HG03378 (cell line): ENCODE data around the gene SWT1.
A peak's percentile ranks its signal among the peaks of the same experiment; 100 is the strongest.

Experiments used
- ATAC-seq: cut with Tn5 transposase; IDR thresholded peaks from one replicate; pipeline ENCODE4 v1.9.1; 2021; ENCODE audit warnings: mild to moderate bottlenecking, moderate library complexity; ENCODE audit not compliant: unreplicated experiment

The SWT1 gene, protein sequence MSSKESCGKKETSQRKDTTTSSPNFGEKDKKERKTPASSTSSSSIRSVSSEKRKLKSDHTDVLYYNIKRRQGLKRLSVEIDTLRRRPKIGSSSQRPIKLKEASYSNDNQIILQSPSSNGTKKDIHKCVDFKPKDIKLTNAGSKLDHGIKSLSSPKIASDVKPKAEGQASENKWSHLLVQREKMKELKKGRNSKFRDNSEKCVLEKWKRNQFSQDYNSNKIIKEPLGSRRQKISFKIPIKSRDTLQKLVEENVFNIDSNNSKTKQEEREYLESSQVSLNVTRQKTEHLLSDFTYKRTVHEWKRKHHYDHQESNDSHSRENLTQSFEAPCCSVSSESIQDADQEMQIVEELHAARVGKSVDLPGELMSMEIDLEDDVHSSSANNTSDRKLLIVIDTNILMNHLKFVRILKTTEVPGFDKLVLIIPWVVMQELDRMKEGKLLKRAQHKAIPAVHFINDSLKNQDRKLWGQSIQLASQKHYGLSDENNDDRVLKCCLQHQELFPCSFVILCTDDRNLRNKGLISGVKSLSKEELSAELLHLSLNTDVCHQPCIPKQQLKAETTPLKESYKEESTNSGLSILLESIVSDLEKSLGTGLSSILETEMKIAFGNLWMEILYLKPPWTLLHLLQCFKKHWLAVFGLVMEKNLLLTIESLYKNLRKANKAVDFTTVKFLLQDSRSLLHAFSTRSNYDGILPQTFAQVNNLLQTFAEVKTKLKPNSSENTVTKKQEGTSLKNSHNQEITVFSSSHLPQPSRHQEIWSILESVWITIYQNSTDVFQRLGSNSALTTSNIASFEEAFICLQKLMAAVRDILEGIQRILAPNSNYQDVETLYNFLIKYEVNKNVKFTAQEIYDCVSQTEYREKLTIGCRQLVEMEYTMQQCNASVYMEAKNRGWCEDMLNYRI

DNA sequence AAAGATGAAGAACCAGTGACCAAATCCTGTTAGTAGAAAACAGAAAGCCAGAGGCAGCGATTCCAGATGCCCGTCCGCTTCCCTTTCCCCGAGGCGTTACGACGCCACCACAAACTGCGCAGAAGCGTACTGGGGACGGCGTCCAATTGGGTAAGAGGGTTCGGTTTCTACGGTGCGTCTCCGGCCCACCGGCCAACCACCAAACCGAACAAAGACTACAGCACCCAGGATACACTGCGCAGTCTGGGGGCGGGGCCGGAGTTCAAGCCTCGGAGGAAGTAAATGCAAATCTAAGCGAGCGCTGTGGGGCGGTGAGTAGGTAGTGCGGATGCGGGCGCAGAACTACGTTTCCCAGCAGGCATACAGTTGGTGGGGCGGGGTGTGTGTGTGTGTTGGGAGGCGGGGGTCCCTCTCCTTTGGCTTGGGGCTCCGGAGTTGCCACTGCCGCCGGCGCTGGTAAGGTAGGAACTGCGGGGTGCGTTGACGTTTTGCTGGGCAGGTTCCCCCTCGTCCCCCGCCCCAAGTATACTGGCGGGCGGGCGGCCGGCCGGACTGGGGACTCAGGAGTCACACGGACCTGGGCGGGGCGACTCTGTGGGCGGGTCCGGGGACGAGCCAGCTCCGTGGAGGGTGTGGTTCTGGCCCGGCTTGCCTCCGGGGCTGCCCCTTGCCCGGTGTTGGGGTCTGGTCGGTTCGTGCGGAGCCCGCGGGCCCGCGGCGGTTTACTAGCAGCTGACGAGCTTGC, at the start of gene SWT1, which contains the start of gene TRMT1L:
SWT1 (plus strand) TSS at position 314 of the 745 bp plus-strand sequence. CDS start 3,675 bp downstream, outside the sequence.
TRMT1L (minus strand) TSS at position 100 of the 745 bp plus-strand sequence. CDS start 241 bp downstream, outside the sequence.
- peak; percentile 94 for ATAC-seq

DNA sequence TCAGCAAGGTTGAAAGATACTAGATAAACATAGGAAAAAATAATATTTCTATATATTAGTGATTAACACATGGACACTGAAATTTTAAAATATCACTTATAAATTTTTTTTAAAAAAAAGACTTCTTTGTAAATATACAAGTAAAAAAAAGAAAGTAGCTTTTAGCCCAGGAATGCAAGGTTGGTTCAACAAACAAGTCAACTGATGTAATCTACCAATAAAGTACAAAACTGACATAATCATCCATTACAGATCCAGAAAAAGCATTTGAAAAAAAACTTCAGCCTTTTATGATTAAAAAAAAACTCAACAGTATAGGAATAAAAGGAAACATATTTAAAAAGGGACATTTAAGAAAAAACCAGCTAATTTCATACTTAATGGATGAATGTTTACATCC, 48.6 kb upstream of the SWT1 start:
- no peak for ATAC-seq

DNA sequence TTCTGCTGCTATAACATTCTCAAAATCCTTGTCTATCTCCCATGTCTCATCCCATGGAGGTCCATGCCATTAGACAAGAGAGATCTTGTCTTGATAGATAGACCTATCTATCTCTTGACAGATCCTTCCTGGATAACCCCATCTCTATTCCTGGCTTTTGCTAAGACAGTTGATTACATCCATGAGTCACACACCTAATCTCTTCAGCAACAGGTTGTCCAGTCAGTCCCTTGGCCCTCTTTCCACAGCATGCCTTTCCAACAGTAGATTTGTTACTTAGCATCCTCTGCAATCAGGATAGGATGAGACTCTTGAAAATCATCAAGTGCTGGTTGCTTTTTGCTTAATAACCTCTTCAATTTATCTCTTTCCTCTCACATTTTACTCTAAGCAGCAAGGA, 46.8 kb upstream of the SWT1 start:
- ATAC-seq: no peak

DNA sequence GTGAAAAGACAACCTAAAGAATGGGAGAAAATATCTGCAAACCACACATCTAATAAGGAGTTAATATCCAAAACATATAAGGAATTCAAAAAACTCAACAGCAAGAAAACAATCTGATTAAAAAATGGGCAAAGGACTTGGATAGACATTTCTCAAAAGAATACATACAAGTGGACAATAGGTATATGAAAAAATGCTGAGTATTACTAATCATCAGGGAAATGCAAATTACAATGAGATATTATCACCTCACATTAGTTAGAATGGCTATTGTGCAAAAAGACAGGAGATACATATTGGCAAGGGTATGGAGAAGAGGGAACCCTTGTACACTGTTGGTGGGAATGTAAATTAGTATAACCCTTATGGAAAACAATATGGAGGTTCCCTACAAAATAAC, 45.1 kb upstream of the SWT1 start:
- no peak for ATAC-seq

DNA sequence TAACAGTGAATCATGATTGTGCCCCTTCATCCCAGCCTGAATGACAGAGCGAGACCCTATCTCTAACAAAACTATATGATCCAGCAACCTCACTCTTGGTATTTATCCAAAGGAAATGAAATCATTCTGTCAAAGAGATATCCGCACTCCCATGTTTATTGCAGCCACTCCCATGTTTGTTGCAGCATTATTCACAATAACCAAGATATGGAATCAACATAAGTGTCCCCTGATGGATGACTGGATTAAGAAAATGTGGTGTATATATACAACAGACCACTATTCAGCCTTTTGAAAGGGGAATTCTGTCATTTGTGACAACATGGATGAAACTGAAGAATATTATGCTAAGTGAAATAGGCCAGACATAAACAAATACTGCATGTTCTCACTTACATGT, 44.6 kb upstream of the SWT1 start:
- ATAC-seq: no peak

DNA sequence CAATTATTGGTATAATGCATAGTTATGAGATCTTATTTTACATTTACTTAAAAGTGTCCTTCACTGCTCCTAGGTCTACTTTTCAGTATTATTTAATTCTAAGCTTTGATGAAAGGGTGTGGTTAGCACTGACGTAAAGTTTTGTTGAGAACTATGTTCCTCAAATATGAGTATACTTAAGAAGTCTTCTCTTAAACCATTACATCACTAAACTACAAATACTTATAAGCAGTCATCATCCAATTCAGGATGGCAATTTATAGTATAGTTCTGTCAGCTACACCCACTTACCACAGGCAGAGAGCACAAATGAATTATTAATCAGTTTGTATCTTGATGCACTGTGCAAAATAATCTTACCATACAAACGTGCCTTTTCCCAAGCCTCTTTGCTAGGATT, 27.3 kb upstream of the SWT1 start:
- no peak for ATAC-seq

DNA sequence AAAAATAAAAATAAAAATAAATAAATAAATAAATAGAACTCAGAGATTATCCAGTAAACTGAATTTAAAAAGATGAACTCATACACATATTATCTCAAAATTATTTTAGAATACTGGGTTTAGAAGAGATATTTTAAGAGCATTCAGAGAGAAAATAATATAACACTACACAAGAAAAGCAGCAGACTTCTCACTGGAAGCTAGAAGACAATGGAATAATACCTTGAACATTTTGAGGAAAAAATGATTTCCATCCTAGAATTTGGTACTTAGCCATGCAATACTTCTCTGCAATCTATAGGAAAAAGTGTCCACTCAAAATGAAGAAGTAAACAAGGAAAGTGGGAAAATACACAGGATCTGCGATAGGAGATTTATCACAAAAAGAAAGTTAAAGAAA, 24.4 kb upstream of the SWT1 start:
- no peak for ATAC-seq

DNA sequence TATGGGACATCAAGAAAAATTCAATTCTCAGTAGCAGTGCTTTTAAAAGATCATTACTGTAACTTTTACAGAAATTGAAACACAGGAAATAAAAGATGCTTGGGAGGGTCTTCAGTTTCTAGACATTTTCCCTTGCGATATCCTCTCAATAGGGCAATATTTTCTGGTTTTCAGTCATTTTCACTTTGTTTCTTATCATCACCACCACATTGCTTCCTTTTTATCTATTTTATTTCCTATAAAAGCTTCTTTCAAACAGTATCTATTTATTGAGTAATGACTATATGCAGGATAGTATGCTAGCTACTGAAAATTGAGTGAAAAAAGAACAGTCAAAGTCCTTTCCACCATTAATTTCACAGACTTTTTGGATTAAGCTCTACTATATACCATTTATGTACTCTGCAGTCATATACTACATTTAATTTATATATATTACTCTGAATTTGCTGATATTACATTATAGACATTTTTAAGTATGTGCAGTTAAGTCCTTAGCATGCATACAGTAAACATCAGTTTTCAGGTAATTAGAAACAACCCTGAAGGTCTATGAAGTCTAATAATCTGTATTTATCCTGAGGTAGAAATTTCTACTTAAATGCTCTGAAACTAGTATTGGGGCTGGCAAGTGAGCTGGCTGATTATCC, 18.9 kb upstream of the SWT1 start:
- no peak for ATAC-seq

DNA sequence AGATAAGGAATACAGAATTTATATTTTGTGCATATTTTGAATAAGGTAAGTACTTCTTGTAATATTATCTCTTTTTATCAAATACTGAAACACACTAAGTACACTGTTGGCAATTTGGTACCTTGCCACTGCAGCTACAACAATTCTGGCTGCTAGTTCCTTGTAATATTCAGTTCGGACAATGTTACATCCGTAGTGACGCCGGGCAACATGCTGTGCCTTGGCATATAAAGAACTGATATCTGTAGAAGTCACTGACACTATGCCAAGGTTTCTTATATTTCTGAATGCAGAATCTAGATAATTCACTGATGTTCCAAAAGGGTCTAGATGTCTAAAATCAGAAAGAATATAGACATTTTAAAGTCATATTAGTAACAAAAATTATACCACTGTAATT, 17.7 kb upstream of the SWT1 start:
- ATAC-seq: no peak

DNA sequence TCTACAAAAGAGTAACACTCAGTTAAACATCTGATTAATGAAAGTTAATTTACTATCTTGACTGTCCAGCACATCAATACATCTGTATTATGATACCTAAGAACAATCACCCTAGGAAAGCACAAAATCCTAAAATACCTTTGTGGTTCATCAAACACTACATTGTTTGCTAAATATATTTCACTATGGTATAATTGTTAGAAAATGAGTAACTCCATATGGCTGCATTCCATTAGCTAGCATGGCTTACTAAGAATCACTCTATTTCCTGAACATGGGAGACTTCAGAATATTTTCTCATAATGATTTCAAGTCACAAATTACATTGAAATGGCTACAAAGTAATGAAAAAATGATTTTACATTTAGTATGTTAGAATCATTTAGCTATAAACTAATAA, 12.7 kb upstream of the SWT1 start:
- ATAC-seq: no peak

DNA sequence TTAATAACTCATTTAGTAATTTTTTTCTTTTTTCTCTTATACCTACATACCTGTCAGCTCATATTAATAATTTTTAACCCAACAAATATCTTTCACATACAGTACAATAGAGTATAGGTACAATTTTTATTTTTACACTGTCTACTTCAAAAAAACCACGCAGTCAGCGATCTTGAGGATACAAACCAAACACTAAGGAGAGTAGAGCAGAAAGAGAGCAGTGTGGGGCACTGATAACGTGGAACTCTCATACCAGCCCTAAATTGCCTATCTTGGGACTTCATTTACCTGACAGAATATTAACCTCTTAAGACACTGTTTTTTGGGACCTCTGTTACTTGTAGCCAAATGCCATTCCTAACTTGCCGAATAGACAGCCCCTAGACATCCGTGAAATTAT, 5.8 kb upstream of the SWT1 start:
- no peak for ATAC-seq

DNA sequence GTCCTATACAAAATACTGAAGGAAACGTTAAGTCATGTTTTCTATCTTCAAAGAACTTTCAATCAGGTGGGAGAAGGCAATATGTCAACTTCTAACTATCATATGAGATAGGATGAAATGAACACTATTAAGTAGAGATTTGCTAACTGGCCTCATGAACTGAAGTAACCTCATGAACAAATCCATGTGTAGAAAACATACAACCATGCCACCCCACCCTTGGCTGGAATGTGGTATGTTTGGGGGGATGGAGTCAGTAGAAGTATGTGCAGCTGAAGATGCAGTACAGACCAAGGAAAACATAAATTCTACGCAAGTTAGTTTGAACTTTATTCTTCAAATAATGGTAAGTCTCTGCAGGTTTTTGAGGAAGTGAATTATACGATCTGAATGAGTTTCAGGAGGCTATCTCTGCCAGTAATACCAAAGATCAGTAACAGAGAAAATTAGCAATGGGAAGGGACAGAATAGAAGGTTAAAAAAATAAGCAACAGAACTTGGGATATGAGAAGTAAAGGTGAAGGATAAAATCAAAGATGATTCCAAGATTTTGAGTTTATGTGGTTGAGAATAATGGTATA, 4.7 kb upstream of the SWT1 start:
- ATAC-seq: no peak

DNA sequence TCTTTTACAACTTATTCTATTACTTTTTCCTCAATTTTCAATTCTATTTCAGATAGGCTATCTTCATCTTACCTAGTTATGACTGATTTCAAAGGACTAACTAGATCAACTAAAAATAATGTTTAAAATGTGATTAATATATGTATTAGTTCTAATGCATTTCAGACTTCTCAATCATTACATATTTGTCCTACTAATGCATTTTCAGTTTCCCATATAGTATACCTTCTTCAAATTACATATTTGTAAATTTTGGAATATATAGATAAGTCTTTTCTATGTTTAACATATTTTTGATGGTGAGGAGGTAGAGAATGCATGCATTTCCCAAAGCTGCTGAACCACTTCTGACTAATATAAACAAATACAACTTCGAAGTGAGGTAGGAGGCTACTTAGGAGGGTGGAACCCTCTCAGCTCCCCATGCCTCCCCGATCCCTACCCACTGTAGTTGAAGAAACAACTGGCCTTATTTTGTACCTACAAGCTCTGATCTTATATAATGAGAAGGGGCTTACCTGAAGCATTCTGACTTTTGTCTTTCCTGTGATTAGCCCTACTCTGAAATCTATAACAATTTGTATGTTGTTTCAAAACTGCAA, 2.0 kb upstream of the SWT1 start:
- no peak for ATAC-seq

DNA sequence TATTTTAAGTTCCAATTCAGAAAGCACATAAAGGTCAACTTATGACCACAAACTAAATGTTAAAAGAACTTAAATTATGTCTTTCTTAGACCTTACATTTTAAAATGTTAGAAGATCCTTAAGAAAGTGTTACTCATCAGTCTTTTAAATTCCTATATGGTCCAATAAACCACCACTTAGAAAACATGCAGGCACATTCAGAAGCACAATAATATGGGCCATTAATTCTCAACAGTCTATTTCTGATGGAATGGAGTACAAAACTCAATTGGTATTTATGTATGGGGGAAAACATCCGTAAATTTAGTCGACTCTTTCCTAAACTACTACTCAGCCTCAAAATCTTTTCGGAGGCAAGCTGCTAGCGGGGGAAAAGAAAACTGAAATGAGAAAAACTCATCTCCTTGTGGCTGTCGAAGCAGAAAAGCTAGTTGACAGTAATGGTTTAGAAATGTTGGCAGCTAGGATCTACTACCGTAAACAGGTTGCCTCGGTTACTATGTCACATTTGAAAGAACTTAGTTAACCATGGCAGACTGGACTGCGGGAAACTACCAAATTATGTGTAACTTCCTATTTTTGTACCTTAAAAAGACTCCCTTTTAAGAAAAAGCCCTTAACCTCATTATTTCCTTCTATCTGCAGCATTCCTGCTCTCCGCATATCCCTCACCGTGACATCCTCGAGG, 1.2 kb upstream of the SWT1 start:
- no peak for ATAC-seq

DNA sequence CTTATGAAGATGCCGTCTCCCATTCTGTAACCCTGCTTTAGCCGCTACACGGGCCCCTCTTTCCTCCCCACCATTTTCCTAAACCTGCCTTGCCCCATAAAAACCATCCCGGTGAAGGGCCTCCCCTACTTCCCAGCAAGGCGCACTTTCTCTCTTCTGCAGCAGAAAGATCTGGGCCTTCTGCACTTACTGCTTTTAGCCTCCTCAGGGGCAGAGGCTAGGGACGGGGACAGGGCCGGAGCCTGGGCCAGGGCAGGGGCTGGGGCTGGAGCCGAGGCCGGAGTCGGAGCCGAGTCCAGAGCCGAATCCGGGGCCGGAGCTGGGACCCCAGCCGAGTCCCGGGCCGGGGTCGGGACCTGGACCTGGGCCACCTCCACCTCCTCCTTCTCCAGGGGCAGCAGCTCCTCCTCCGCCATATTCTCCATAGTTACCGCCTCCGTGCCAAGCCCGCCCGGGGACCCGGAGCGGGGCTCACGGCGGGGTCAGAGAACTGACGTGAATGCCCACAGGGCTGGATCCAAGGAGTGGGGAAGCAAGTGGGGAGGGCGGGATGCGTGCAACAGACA, 596 bp upstream of the SWT1 start:
- ATAC-seq: peak; percentile 17

DNA sequence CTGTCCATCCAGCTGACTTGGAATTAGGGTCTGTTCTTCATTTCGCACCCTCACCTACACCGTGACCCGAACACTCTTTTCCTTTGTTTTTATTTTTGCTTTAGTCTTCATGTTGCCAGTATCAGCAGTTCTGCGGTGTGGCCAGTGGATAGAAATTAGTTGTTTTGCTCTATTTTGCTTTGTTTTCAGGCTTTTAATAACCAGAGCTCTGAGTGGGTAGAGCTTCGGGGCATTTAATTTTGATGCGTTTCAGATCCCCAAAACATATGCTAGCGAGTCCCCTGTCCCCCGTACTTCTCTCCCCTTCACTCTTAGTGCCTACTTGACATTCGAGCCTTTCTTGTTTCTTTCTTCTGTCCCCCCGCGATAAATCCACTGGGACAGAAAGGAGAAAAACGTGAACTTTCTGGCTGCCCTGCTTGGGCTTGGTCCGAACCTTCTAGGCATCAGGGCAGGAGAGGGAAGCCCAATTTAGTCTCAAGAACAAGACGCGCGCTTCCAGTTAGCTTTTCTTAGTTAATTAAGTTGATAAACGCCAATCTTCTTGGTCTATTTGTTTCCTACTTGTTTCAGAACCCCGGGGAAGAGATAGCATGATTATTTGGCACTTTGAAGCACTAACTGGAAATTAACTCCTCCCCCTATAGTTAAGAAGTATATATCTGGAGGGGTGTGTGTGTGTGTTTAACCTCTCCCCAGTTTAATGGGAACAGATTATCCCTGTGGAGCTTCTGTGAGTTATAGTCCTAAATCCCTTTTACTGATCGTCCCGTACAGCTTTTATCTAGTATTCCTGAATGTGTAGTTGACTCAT, 839 bp downstream of the SWT1 start:
- ATAC-seq: no peak

DNA sequence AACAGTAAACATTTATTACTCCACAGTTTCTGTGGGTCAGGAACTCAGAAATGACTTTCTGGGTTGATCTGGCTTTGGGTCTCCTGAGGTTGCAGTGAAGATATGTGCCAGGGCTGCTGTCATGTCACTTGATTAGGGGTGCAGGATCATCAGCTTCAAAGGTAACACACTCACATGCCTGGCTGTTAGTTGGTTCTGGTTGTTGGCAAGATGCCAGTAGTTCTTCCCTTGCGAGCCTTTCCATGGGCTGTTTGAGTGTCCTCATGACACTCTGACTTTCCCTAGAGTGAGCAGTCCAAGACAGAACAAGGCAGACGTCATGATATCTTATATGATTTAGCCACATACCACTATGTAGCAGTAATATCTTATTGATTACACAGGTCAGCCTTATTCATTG, 1.8 kb downstream of the SWT1 start:
- no peak for ATAC-seq

DNA sequence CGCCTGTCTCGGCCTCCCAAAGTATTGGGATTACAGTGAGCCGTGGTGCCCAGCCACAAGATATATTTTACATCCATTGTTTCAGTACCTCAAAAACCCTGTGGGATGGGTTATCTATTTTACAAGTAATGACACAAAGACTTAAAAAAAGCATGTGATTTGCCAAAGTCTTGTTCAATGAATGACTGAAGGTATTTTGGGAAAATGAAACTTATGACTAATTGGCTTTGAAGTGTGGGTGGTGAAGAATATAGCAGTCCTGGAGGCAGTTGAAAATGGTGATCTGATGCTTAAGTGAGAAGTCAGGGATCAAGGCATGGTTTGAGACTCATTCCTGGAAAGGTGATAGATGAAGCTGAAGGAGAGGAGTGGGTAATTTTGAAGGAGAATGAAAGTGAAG, 3.0 kb downstream of the SWT1 start:
- ATAC-seq: no peak
